ENCODE results near the gene GBP6. TPM values are rescaled to one million over a fixed set of nuclear protein-coding genes. Genes with fewer than 3 reads are reported as not detected.
A peak's percentile ranks its signal among the peaks of the same experiment; 100 is the strongest.
"Not testable (repeated sequence)": the region's sequence is repeated elsewhere in the genome, so short reads cannot be mapped to it uniquely, and the experiment has no call there.

Gene GBP6
- total RNA-seq, 5 donors from 2014 or later (not counting 1 experiment from before 2014, with no cell fraction given): 0.13 to 0.83 (median 0.18) TPM; not detected in 1

- ChIA-PET CTCF (no interaction called here), POLR2A (interaction anchor here in 1 of 2 donors (0.7 kb wide), 1 partner anchor 61 kb away, joined by 3 read pairs; no protein-coding TSS in a partner anchor)
- no peak overlapping the region for H3K27ac Mint-ChIP-seq
- H3K4me1 ChIP-seq (ENCODE audit: control insufficient read depth in 1 of 2, extremely low read depth in 1 of 2, insufficient read depth in 2 of 2, low read length in 2 of 2): no peaks in the 10 kb centered on the region
- no peaks in the 10 kb centered on the region for H3K36me3 Mint-ChIP-seq
- H3K36me3 ChIP-seq (ENCODE audit: control insufficient read depth in 2 of 2, extremely low read depth in 1 of 2, insufficient read depth in 1 of 2, low read length in 1 of 2): no peaks in the 10 kb centered on the region
- no peak overlapping the region for H3K4me3 Mint-ChIP-seq
- H3K4me3 ChIP-seq (ENCODE audit: control insufficient read depth in 1 of 2, extremely low read depth in 1 of 2, low read length in 1 of 2): no peak overlapping the region
- no peak for ATAC-seq (replicated peaks in 1 of 4)
- H3K27me3 ChIP-seq (replicated peaks in 1 of 2; ENCODE audit: control insufficient read depth in 2 of 2, extremely low read depth in 1 of 2, insufficient read depth in 2 of 2, low read length in 1 of 2): peaks cover 0 to 10% of the 10 kb centered on the region in 2 experiments
- no peaks in the 10 kb centered on the region for H3K9me3 Mint-ChIP-seq
- H3K9me3 ChIP-seq: no peaks in the 10 kb centered on the region
- 85% methylated on average over 8 of the region's 11 CpGs for WGBS (ENCODE audit: insufficient coverage)
- peaks cover 24 to 32% (median 26%) of the 10 kb centered on the region in 3 donors for H3K4me1 Mint-ChIP-seq
- H3K27me3 Mint-ChIP-seq: no peaks in the 10 kb centered on the region
- H3K27ac ChIP-seq (ENCODE audit: low read length): no peak overlapping the region
- no peak for DNase-seq
These were observed 41.5 kb downstream of the GBP6 start for GRCh38 chr1:89405275-89405929.

- ChIA-PET CTCF (no interaction called here), POLR2A (interaction anchor here in 1 of 2 donors (0.6 kb wide), 1 partner anchor 128 kb away, joined by 4 read pairs; no protein-coding TSS in a partner anchor)
- ATAC-seq (replicated peaks in 1 of 4) (peak in 2 of 4 experiments; percentile 27 to 31), DNase-seq (peak in 1 of 35 experiments; percentile 11)
- Mint-ChIP-seq H3K9me3 (no peaks in the 10 kb centered on the region), H3K27ac (peak overlapping the region; percentile 64 to 83), H3K4me3 (peak overlapping the region; percentile 75 to 79 (median 75)), H3K27me3 (no peaks in the 10 kb centered on the region), H3K36me3 (no peaks in the 10 kb centered on the region), H3K4me1 (peaks cover 26 to 32% (median 26%) of the 10 kb centered on the region in 3 donors)
- Histone ChIP-seq H3K9me3 (no peaks in the 10 kb centered on the region), H3K27ac (ENCODE audit: low read length) (peak overlapping the region; percentile 14), H3K36me3 (ENCODE audit: control insufficient read depth in 2 of 2, extremely low read depth in 1 of 2, insufficient read depth in 1 of 2, low read length in 1 of 2) (no peaks in the 10 kb centered on the region), H3K4me1 (ENCODE audit: control insufficient read depth in 1 of 2, extremely low read depth in 1 of 2, insufficient read depth in 2 of 2, low read length in 2 of 2) (no peaks in the 10 kb centered on the region), H3K4me3 (ENCODE audit: control insufficient read depth in 1 of 2, extremely low read depth in 1 of 2, low read length in 1 of 2) (peak overlapping the region in 1 of 2 donors; percentile 38), H3K27me3 (replicated peaks in 1 of 2; ENCODE audit: control insufficient read depth in 2 of 2, extremely low read depth in 1 of 2, insufficient read depth in 2 of 2, low read length in 1 of 2) (peaks cover 0 to 10% of the 10 kb centered on the region in 2 experiments)
- WGBS (ENCODE audit: insufficient coverage): no CpG with 5 or more reads among the region's 1 CpG
These were observed 43.5 kb downstream of the GBP6 start for GRCh38 chr1:89407360-89407759.

DNA sequence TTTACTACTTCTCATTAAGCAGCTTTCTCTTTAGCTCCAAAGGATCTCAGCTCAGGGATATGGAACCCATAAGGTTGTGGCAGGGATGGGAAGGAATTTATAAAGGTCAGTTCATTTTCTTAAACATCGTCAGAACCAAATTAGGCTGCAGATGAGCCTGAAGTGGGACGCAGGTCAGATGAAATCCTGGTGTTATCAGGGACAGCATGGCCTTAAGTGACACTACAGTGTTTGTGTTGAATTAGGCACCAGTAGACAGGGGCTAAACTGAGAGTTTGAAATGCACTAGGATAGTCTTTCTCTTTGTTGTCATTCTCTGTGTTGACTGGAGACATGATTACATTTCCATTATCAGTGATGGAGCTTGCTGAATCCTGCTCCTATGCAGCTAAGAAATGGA lies 43.9 kb downstream of the GBP6 start:
- H3K4me3 ChIP-seq (ENCODE audit: control insufficient read depth in 1 of 2, extremely low read depth in 1 of 2, low read length in 1 of 2): peak overlapping the region in 1 of 2 donors; percentile 38
- H3K4me1 Mint-ChIP-seq: peaks cover 26 to 32% (median 26%) of the 10 kb centered on the region in 3 donors
- H3K27me3 Mint-ChIP-seq; H3K36me3 ChIP-seq (ENCODE audit: control insufficient read depth in 2 of 2, extremely low read depth in 1 of 2, insufficient read depth in 1 of 2, low read length in 1 of 2); H3K9me3 Mint-ChIP-seq; CTCF ChIA-PET; H3K36me3 Mint-ChIP-seq; H3K9me3 ChIP-seq; DNase-seq; H3K4me1 ChIP-seq (ENCODE audit: control insufficient read depth in 1 of 2, extremely low read depth in 1 of 2, insufficient read depth in 2 of 2, low read length in 2 of 2): not testable (repeated sequence)
- WGBS (ENCODE audit: insufficient coverage): 88% methylated on average over 2 of the region's 2 CpGs
- peak in 1 of 4 experiments; percentile 44 for ATAC-seq (replicated peaks in 1 of 4)
- peaks cover 0 to 10% of the 10 kb centered on the region in 2 experiments for H3K27me3 ChIP-seq (replicated peaks in 1 of 2; ENCODE audit: control insufficient read depth in 2 of 2, extremely low read depth in 1 of 2, insufficient read depth in 2 of 2, low read length in 1 of 2)
- H3K27ac ChIP-seq (ENCODE audit: low read length): peak overlapping the region; percentile 14
- POLR2A ChIA-PET: interaction anchor here in 1 of 2 donors (0.6 kb wide), 1 partner anchor 128 kb away, joined by 4 read pairs; no protein-coding TSS in a partner anchor
- peak overlapping the region; percentile 64 to 83 for H3K27ac Mint-ChIP-seq
- peak overlapping the region; percentile 75 to 79 (median 75) for H3K4me3 Mint-ChIP-seq

DNA sequence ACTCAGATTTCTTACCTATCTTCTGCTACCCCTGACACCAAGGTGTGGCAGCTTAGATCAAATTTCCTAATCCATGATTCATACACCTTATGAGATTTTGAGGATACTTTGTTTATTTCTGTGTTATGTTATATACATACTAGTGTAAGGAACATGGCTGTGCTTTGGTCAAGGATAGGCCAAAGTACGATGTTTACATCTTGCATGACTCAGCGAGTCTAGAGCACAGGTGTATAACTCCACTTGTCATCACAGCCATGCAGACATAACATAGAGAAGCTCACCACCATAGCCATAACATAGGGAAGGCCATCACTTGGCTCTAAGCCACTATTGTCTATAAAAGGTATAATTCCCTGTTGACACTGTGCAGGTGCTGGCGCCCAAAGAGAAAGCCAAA lies 61.2 kb downstream of the GBP6 start:
- Mint-ChIP-seq H3K27me3 (no peaks in the 10 kb centered on the region), H3K27ac (no peak overlapping the region), H3K36me3 (peaks cover 21% of the 10 kb centered on the region), H3K4me1 (no peaks in the 10 kb centered on the region), H3K9me3 (no peaks in the 10 kb centered on the region), H3K4me3 (no peak overlapping the region)
- no peak overlapping the region for H3K4me3 ChIP-seq (ENCODE audit: control insufficient read depth in 1 of 2, extremely low read depth in 1 of 2, low read length in 1 of 2)
- no peak overlapping the region for H3K27ac ChIP-seq (ENCODE audit: low read length)
- H3K4me1 ChIP-seq (ENCODE audit: control insufficient read depth in 1 of 2, extremely low read depth in 1 of 2, insufficient read depth in 2 of 2, low read length in 2 of 2): no peaks in the 10 kb centered on the region
- peaks cover 0 to 3% of the 10 kb centered on the region in 2 experiments for H3K27me3 ChIP-seq (replicated peaks in 1 of 2; ENCODE audit: control insufficient read depth in 2 of 2, extremely low read depth in 1 of 2, insufficient read depth in 2 of 2, low read length in 1 of 2)
- ATAC-seq (replicated peaks in 1 of 4) (no peak), DNase-seq (no peak)
- ChIA-PET CTCF (no interaction called here), POLR2A (interaction anchor here in 1 of 2 donors (0.5 kb wide), 1 partner anchor 371 kb away, joined by 3 read pairs; no protein-coding TSS in a partner anchor)
- H3K9me3 ChIP-seq: no peaks in the 10 kb centered on the region
- WGBS (ENCODE audit: insufficient coverage): 100% methylated on average over 1 of the region's 3 CpGs
- H3K36me3 ChIP-seq (ENCODE audit: control insufficient read depth in 2 of 2, extremely low read depth in 1 of 2, insufficient read depth in 1 of 2, low read length in 1 of 2): no peaks in the 10 kb centered on the region

- DNase-seq (no peak), ATAC-seq (replicated peaks in 1 of 4) (no peak)
- 89% methylated on average over 2 of the region's 6 CpGs for WGBS (ENCODE audit: insufficient coverage)
- Mint-ChIP-seq H3K4me3 (no peak overlapping the region), H3K36me3 (peaks cover 5% of the 10 kb centered on the region), H3K27me3 (no peaks in the 10 kb centered on the region), H3K4me1 (no peaks in the 10 kb centered on the region), H3K9me3 (no peaks in the 10 kb centered on the region), H3K27ac (no peak overlapping the region)
- ChIA-PET POLR2A (no interaction called here), CTCF (no interaction called here)
- Histone ChIP-seq H3K27me3 (replicated peaks in 1 of 2; ENCODE audit: control insufficient read depth in 2 of 2, extremely low read depth in 1 of 2, insufficient read depth in 2 of 2, low read length in 1 of 2) (peaks cover 0 to 3% of the 10 kb centered on the region in 2 experiments), H3K4me1 (ENCODE audit: control insufficient read depth in 1 of 2, extremely low read depth in 1 of 2, insufficient read depth in 2 of 2, low read length in 2 of 2) (no peaks in the 10 kb centered on the region), H3K4me3 (ENCODE audit: control insufficient read depth in 1 of 2, extremely low read depth in 1 of 2, low read length in 1 of 2) (no peak overlapping the region), H3K27ac (ENCODE audit: low read length) (no peak overlapping the region), H3K9me3 (no peaks in the 10 kb centered on the region), H3K36me3 (ENCODE audit: control insufficient read depth in 2 of 2, extremely low read depth in 1 of 2, insufficient read depth in 1 of 2, low read length in 1 of 2) (no peaks in the 10 kb centered on the region)
These were observed 65.2 kb downstream of the GBP6 start for GRCh38 chr1:89429062-89429461.

DNA sequence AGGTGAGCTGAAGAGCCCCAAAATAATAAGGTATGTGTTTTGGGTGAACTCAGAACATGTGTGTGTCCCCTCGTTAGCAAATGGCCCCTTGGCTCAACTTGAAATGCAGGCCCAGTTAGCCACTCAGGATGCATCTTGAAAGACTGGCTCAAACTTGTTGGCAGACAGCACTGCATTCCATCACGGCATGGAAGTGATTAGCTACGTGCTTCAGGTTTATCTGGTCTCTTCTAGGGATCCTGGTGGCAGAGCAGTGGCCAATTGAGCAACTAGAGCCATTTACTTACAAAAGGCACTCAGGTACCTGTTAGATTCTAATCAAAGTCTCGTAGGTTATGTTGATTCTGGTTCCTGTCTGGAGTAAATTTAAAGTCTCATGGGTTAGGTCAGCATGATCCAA lies 65.8 kb downstream of the GBP6 start:
- H3K4me3 Mint-ChIP-seq; H3K36me3 Mint-ChIP-seq; H3K4me3 ChIP-seq (ENCODE audit: control insufficient read depth in 1 of 2, extremely low read depth in 1 of 2, low read length in 1 of 2); DNase-seq; H3K27me3 Mint-ChIP-seq; H3K4me1 ChIP-seq (ENCODE audit: control insufficient read depth in 1 of 2, extremely low read depth in 1 of 2, insufficient read depth in 2 of 2, low read length in 2 of 2); H3K4me1 Mint-ChIP-seq; H3K9me3 ChIP-seq; ATAC-seq (replicated peaks in 1 of 4); H3K27me3 ChIP-seq (replicated peaks in 1 of 2; ENCODE audit: control insufficient read depth in 2 of 2, extremely low read depth in 1 of 2, insufficient read depth in 2 of 2, low read length in 1 of 2); POLR2A ChIA-PET; H3K36me3 ChIP-seq (ENCODE audit: control insufficient read depth in 2 of 2, extremely low read depth in 1 of 2, insufficient read depth in 1 of 2, low read length in 1 of 2); CTCF ChIA-PET; H3K9me3 Mint-ChIP-seq; H3K27ac ChIP-seq (ENCODE audit: low read length); H3K27ac Mint-ChIP-seq: not testable (repeated sequence)
- WGBS (ENCODE audit: insufficient coverage): 100% methylated on average over 1 of the region's 4 CpGs

All from T-cell (primary cell).